A673 (cell line): ENCODE results near the gene SV2C. TPM values are rescaled to one million over a fixed set of nuclear protein-coding genes. Genes with fewer than 3 reads are reported as not detected.

ENCODE experiments used
- BruUV-seq: library from RNA; stranded (reverse); fragments of 400-500 nt; replicated peaks from 2 replicates; lab custom pipeline; 2021; lab: Mats Ljungman, UMichigan
- CTCF ChIA-PET: fragments of 300-600 bp; sonication (Branson Sonifier 250); formaldehyde crosslinking; loops from one replicate; lab custom pipeline; 2022; ENCODE audit warnings: antibody characterized with exemption; lab: Charles Lee
- POLR2A ChIA-PET: fragments of 300-600 bp; sonication (Branson Sonifier 250); formaldehyde crosslinking; loops from one replicate; lab custom pipeline; 2022; ENCODE audit warnings: antibody characterized with exemption; ENCODE audit not compliant: low non-redundant PET; lab: Charles Lee
- DNase-seq: peaks from one replicate; pipeline ENCODE4 v3.0.0-alpha.2; 2015; ENCODE audit warnings: low spot score
- H3K27ac ChIP-seq: fragments of 200-600 bp; sonication (generic); 2 replicates; pipeline ENCODE4 v1.5.1; 2016; ENCODE audit warnings: mixed run types, low read depth, mild to moderate bottlenecking, mixed read lengths, antibody characterized with exemption, low read length; ENCODE audit not compliant: poor library complexity, severe bottlenecking
- H3K27me3 ChIP-seq: fragments of 200-600 bp; sonication (generic); replicated peaks from 2 replicates; pipeline ENCODE4 v1.6.1; 2017; ENCODE audit warnings: mixed run types, low read depth, mild to moderate bottlenecking, mixed read lengths, antibody characterized with exemption, low read length; ENCODE audit not compliant: insufficient read depth, poor library complexity
- H3K36me3 ChIP-seq: fragments of 200-600 bp; sonication (generic); 2 replicates; pipeline ENCODE4 v1.6.1; 2016; ENCODE audit warnings: mixed run types, mild to moderate bottlenecking, mixed read lengths, antibody characterized with exemption, low read length; ENCODE audit not compliant: insufficient read depth, poor library complexity, severe bottlenecking
- H3K4me1 ChIP-seq: fragments of 200-600 bp; sonication (generic); 2 replicates; pipeline ENCODE4 v1.6.1; 2017; ENCODE audit warnings: mixed run types, mild to moderate bottlenecking, mixed read lengths, antibody characterized with exemption, low read length; ENCODE audit not compliant: insufficient read depth, poor library complexity, severe bottlenecking
- H3K4me3 ChIP-seq: fragments of 200-600 bp; sonication (generic); 2 replicates; pipeline ENCODE4 v1.5.1; 2016; ENCODE audit warnings: low read depth, mixed run types, mild to moderate bottlenecking, mixed read lengths, low read length; ENCODE audit not compliant: poor library complexity, severe bottlenecking
- H3K9me3 ChIP-seq: fragments of 200-600 bp; sonication (generic); 2 replicates; pipeline ENCODE4 v1.6.1; 2016; ENCODE audit warnings: mixed run types, low read depth, mild to moderate bottlenecking, mixed read lengths, antibody characterized with exemption, low read length; ENCODE audit not compliant: poor library complexity, severe bottlenecking
- EZH2 ChIP-seq: fragments of 200-600 bp; sonication (generic); IDR thresholded peaks from 2 replicates; pipeline ENCODE4 v1.6.1; 2017; ENCODE audit warnings: borderline replicate concordance, low read depth, mild to moderate bottlenecking, mixed read lengths, antibody characterized with exemption, low read length; ENCODE audit not compliant: poor library complexity, severe bottlenecking
- intact Hi-C: fragments of 100-400 bp; cut with micrococcal nuclease; formaldehyde crosslinking; loops from one replicate; pipeline ENCODE4 v1.10.0; 2022; ENCODE audit not compliant: unreplicated experiment
- total RNA-seq: library from RNA; stranded (reverse); gene quantifications from 2 replicates; pipeline ENCODE4 v1.2.3, GENCODE V29; 2021
- TF ChIP-seq, protein P1 (sequence below): fragments of 300-800, 200-600 bp; sonication (generic); conservative IDR thresholded peaks from 2 replicates; pipeline ENCODE4 v1.5.1; 2017; ENCODE audit warnings: low read depth, mild to moderate bottlenecking, antibody characterized with exemption, low read length, moderate library complexity, mixed read lengths

Gene SV2C
- total RNA-seq, 1 experiment from 2014 or later: 3.1 TPM

GRCh38 chr5:76391014-76391413, 307.8 kb downstream of the SV2C start:
- intact Hi-C loops: no loop called here
- Histone ChIP-seq H3K9me3 (no peaks in the 10 kb centered on the region), H3K36me3 (no peaks in the 10 kb centered on the region), H3K4me3 (no peak overlapping the region), H3K27me3 (no peaks in the 10 kb centered on the region), H3K4me1 (peaks cover 22% of the 10 kb centered on the region), H3K27ac (no peak overlapping the region)
- POLR2A ChIA-PET: no interaction called here
- DNase-seq: no peak
- BruUV-seq: no TSS peak
- TF ChIP-seq, protein P1, sequence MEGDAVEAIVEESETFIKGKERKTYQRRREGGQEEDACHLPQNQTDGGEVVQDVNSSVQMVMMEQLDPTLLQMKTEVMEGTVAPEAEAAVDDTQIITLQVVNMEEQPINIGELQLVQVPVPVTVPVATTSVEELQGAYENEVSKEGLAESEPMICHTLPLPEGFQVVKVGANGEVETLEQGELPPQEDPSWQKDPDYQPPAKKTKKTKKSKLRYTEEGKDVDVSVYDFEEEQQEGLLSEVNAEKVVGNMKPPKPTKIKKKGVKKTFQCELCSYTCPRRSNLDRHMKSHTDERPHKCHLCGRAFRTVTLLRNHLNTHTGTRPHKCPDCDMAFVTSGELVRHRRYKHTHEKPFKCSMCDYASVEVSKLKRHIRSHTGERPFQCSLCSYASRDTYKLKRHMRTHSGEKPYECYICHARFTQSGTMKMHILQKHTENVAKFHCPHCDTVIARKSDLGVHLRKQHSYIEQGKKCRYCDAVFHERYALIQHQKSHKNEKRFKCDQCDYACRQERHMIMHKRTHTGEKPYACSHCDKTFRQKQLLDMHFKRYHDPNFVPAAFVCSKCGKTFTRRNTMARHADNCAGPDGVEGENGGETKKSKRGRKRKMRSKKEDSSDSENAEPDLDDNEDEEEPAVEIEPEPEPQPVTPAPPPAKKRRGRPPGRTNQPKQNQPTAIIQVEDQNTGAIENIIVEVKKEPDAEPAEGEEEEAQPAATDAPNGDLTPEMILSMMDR: no peak
- TF ChIP-seq EZH2: no peak
- CTCF ChIA-PET: no interaction called here

DNA sequence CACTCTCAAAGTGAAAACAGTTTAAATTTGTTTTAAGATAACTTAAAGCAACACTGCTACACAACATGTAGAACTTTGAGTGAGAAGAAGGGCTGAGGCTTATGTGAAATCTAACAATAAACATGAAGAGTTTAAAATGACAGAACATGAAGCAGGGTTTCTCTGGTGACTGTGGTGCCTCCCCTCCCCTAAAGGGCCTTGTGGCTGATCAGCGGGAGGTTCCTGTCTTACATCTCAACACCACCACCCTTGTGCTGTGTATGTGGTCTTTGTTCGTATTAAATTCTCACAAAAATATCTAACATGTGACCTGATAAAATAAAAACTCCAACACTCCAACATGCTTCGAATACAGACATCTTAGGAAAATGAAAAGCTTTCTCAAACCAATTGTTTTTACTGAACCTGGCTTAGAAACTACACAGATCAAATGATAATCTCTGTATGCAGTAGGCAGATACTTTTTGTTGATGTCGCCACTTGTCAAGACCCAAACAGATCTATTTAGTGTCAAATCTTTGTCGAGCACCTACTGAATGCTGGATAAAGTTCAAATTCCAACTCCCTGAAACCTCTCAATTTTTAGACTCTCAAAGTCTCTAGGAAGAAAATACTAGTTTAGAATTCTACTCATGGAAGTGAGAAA, 310.0 kb downstream of the SV2C start:
- no TSS peak for BruUV-seq
- Histone ChIP-seq H3K9me3 (no peaks in the 10 kb centered on the region), H3K27me3 (no peaks in the 10 kb centered on the region), H3K4me1 (peaks cover 22% of the 10 kb centered on the region), H3K27ac (peak overlapping the region; percentile 55), H3K36me3 (no peaks in the 10 kb centered on the region), H3K4me3 (no peak overlapping the region)
- ChIA-PET POLR2A (no interaction called here), CTCF (no interaction called here)
- DNase-seq: peak; percentile 60
- intact Hi-C loops: no loop called here
- TF ChIP-seq, protein P1: no peak
- no peak for TF ChIP-seq EZH2

GRCh38 chr5:76397200-76397599, 314.0 kb downstream of the SV2C start:
- H3K4me3 ChIP-seq: no peak overlapping the region
- peaks cover 18% of the 10 kb centered on the region for H3K4me1 ChIP-seq
- TF ChIP-seq EZH2: no peak
- TF ChIP-seq, protein P1: no peak
- intact Hi-C loops: no loop called here
- no peak for DNase-seq
- no peaks in the 10 kb centered on the region for H3K27me3 ChIP-seq
- BruUV-seq: no TSS peak
- H3K9me3 ChIP-seq: no peaks in the 10 kb centered on the region
- no peak overlapping the region for H3K27ac ChIP-seq
- CTCF ChIA-PET: no interaction called here
- no peaks in the 10 kb centered on the region for H3K36me3 ChIP-seq
- POLR2A ChIA-PET: no interaction called here
